ENCODE results near the gene NPC2.
"Not testable (repeated sequence)": the region's sequence is repeated elsewhere in the genome, so short reads cannot be mapped to it uniquely, and the experiment has no call there.

NPC2 gene

GRCh38 chr14:74459289-74459946 is 33.7 kb downstream of the NPC2 start:
- Mint-ChIP-seq H3K9me3 (peaks cover 3% of the 10 kb centered on the region), H3K27ac (no peak overlapping the region), H3K4me3 (no peak overlapping the region), H3K4me1 (peaks cover 21% of the 10 kb centered on the region), H3K27me3 (ENCODE audit: low read depth) (peaks cover 12% of the 10 kb centered on the region), H3K36me3 (ENCODE audit: low read depth) (no peaks in the 10 kb centered on the region)
- peak in 2 of 3 experiments; percentile 35 for TF ChIP-seq CTCF (IDR thresholded peaks at IDR 0.05; ENCODE audit: unreplicated experiment in 3 of 3)

- peaks cover 13% of the 10 kb centered on the region for H3K27me3 Mint-ChIP-seq (ENCODE audit: low read depth)
- peaks cover 10% of the 10 kb centered on the region for H3K9me3 Mint-ChIP-seq
- no peak overlapping the region for H3K4me3 Mint-ChIP-seq
- H3K36me3 Mint-ChIP-seq (ENCODE audit: low read depth): no peaks in the 10 kb centered on the region
- no peak overlapping the region for H3K27ac Mint-ChIP-seq
- peaks cover 21% of the 10 kb centered on the region for H3K4me1 Mint-ChIP-seq
- TF ChIP-seq CTCF (IDR thresholded peaks at IDR 0.05; ENCODE audit: unreplicated experiment in 3 of 3): no peak
Measured at GRCh38 chr14:74457565-74457895, 35.6 kb downstream of the NPC2 start.

GRCh38 chr14:74456684-74457564 is 36.2 kb downstream of the NPC2 start:
- Mint-ChIP-seq H3K9me3 (peaks cover 12% of the 10 kb centered on the region), H3K4me3 (no peak overlapping the region), H3K4me1 (peaks cover 21% of the 10 kb centered on the region), H3K27me3 (ENCODE audit: low read depth) (peaks cover 16% of the 10 kb centered on the region), H3K27ac (no peak overlapping the region), H3K36me3 (ENCODE audit: low read depth) (no peaks in the 10 kb centered on the region)
- TF ChIP-seq CTCF (IDR thresholded peaks at IDR 0.05; ENCODE audit: unreplicated experiment in 3 of 3): no peak

GRCh38 chr14:74454397-74454796 is 38.7 kb downstream of the NPC2 start:
- H3K36me3 Mint-ChIP-seq (ENCODE audit: low read depth); H3K27ac Mint-ChIP-seq; H3K4me3 Mint-ChIP-seq; H3K27me3 Mint-ChIP-seq (ENCODE audit: low read depth): not testable (repeated sequence)
- peaks cover 11% of the 10 kb centered on the region for H3K4me1 Mint-ChIP-seq
- H3K9me3 Mint-ChIP-seq: peaks cover 12% of the 10 kb centered on the region

- Mint-ChIP-seq H3K9me3 (no peaks in the 10 kb centered on the region), H3K4me1 (no peaks in the 10 kb centered on the region), H3K27ac (no peak overlapping the region), H3K4me3 (no peak overlapping the region), H3K36me3 (ENCODE audit: low read depth) (no peaks in the 10 kb centered on the region), H3K27me3 (ENCODE audit: low read depth) (no peaks in the 10 kb centered on the region)
- no peak for TF ChIP-seq CTCF (IDR thresholded peaks at IDR 0.05; ENCODE audit: unreplicated experiment in 3 of 3)
Measured at GRCh38 chr14:74444866-74445265, 48.2 kb downstream of the NPC2 start.

GRCh38 chr14:74442757-74443156 is 50.3 kb downstream of the NPC2 start:
- H3K4me3 Mint-ChIP-seq: no peak overlapping the region
- H3K4me1 Mint-ChIP-seq: no peaks in the 10 kb centered on the region
- H3K9me3 Mint-ChIP-seq: no peaks in the 10 kb centered on the region
- no peak overlapping the region for H3K27ac Mint-ChIP-seq
- TF ChIP-seq CTCF (IDR thresholded peaks at IDR 0.05; ENCODE audit: unreplicated experiment in 3 of 3): no peak
- no peaks in the 10 kb centered on the region for H3K36me3 Mint-ChIP-seq (ENCODE audit: low read depth)
- no peaks in the 10 kb centered on the region for H3K27me3 Mint-ChIP-seq (ENCODE audit: low read depth)
